T-helper 9 cell (primary cell): ENCODE results near the gene CNDP1.

Source experiments
- DNase-seq: peaks from one replicate; pipeline ENCODE4 v3.0.0-alpha.2; 2020

Gene CNDP1

DNA sequence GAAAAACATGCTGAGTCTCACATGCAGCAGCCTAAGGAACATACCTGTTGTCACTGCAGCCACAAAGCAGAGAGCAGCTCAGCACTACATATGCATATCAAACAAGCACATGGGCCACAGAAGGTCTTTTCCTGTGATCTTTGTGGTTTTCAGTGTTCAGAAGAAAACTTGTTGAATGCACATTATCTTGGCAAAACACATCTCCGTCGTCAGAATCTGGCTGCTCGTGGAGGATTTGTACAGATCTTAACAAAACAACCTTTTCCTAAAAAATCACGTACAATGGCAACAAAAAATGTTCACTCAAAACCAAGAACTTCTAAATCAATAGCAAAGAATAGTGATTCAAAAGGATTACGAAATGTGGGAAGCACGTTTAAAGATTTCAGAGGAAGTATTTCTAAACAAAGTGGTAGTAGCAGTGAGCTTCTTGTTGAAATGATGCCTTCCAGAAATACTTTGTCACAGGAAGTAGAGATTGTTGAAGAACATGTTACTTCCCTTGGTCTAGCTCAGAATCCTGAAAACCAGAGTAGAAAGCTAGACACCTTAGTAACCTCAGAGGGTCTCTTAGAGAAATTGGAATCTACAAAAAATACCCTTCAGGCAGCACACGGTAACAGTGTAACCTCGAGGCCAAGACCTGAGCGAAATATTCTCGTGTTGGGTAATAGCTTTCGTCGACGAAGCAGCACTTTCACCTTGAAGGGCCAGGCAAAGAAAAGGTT lies 97.5 kb downstream of the CNDP1 start:
- no peak for DNase-seq

GRCh38 chr18:74632351-74632679 lies 98.0 kb downstream of the CNDP1 start:
- DNase-seq: no peak

- DNase-seq: no peak
These were observed 98.6 kb downstream of the CNDP1 start for GRCh38 chr18:74632856-74633255.

- no peak for DNase-seq
These were observed 99.5 kb downstream of the CNDP1 start for GRCh38 chr18:74633652-74634352.

DNA sequence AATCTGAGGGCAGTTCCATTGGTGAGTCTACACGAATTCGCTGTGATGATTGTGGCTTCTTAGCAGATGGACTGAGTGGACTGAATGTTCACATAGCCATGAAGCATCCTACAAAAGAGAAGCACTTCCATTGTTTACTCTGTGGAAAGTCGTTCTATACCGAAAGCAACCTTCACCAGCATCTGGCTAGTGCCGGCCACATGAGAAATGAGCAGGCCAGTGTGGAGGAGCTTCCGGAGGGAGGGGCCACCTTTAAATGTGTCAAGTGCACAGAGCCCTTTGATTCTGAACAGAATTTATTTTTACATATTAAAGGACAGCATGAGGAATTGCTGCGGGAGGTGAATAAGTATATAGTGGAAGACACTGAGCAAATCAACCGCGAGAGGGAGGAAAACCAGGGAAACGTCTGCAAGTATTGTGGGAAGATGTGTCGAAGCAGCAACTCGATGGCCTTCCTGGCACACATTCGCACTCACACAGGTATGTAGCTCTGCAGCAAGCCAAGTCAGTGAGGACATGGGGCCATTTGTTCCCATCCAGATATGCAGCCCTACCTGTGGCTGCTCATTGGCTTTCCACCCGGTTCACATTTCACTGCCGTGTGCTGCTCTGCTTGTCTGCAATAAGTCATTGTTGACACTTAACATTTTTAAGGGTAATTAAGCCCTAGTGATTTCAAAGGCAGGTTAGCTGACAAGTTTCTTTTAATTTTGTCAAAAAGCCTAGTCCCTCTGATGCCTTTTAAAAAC lies 101.1 kb downstream of the CNDP1 start:
- DNase-seq: no peak
